GM23248 (cell line): Measurements from ENCODE around the gene IRX1. TPM values are rescaled to one million over a fixed set of nuclear protein-coding genes. Genes with fewer than 3 reads are reported as not detected.

Experiments used
- DNase-seq: peaks from one replicate; pipeline ENCODE4 v3.0.0-alpha.2; 2015
- H2AFZ ChIP-seq: fragments of 200-600 bp; sonication (generic); 2 replicates; pipeline ENCODE4 v1.6.1; 2016; ENCODE audit warnings: antibody characterized with exemption
- H3F3A ChIP-seq: fragments of 200-600 bp; sonication (generic); 2 replicates; pipeline ENCODE4 v1.6.1; 2016; ENCODE audit warnings: mild to moderate bottlenecking, antibody characterized with exemption, mixed run types; ENCODE audit not compliant: insufficient read depth
- H3K27ac ChIP-seq: fragments of 200-600 bp; sonication (generic); 2 replicates; pipeline ENCODE4 v1.5.1; 2016; ENCODE audit warnings: mild to moderate bottlenecking
- H3K27me3 ChIP-seq: fragments of 200-600 bp; sonication (generic); replicated peaks from 2 replicates; pipeline ENCODE4 v1.6.1; 2016; ENCODE audit warnings: mild to moderate bottlenecking; ENCODE audit not compliant: insufficient read depth
- H3K36me3 ChIP-seq: fragments of 200-600 bp; sonication (generic); 2 replicates; pipeline ENCODE4 v1.6.1; 2016; ENCODE audit warnings: low read depth, mild to moderate bottlenecking
- H3K4me1 ChIP-seq: fragments of 200-600 bp; sonication (generic); 2 replicates; pipeline ENCODE4 v1.6.1; 2016; ENCODE audit warnings: mild to moderate bottlenecking; ENCODE audit not compliant: insufficient read depth
- H3K4me2 ChIP-seq: fragments of 200-600 bp; sonication (generic); one replicate; pipeline ENCODE4 v1.6.1; 2016; ENCODE audit warnings: mild to moderate bottlenecking; ENCODE audit not compliant: unreplicated experiment
- H3K4me3 ChIP-seq: fragments of 200-600 bp; sonication (generic); 2 replicates; pipeline ENCODE4 v1.5.1; 2016; ENCODE audit warnings: mild to moderate bottlenecking
- H3K79me2 ChIP-seq: fragments of 200-600 bp; sonication (generic); 2 replicates; pipeline ENCODE4 v1.6.1; 2016; ENCODE audit warnings: mild to moderate bottlenecking; ENCODE audit not compliant: insufficient read depth
- H3K9ac ChIP-seq: fragments of 200-600 bp; sonication (generic); 2 replicates; pipeline ENCODE4 v1.6.1; 2016; ENCODE audit warnings: mild to moderate bottlenecking
- H3K9me2 ChIP-seq: fragments of 200-600 bp; sonication (generic); 2 replicates; pipeline ENCODE4 v1.6.1; 2016; ENCODE audit warnings: mixed run types, mild to moderate bottlenecking, moderate library complexity; ENCODE audit not compliant: insufficient read depth
- H3K9me3 ChIP-seq: fragments of 200-600 bp; sonication (generic); one replicate; pipeline ENCODE4 v1.6.1; 2017; ENCODE audit warnings: low read depth
- H4K20me1 ChIP-seq: fragments of 200-600 bp; sonication (generic); 2 replicates; pipeline ENCODE4 v1.6.0; 2016; ENCODE audit not compliant: insufficient read depth
- EZH2 ChIP-seq: fragments of 200-600 bp; sonication (generic); IDR thresholded peaks from 2 replicates; pipeline ENCODE4 v1.6.1; 2018; ENCODE audit warnings: antibody characterized with exemption, mild to moderate bottlenecking; ENCODE audit not compliant: insufficient read depth, poor library complexity, severe bottlenecking
- EZH2phosphoT487 ChIP-seq: fragments of 200-600 bp; sonication (generic); IDR thresholded peaks from 2 replicates; pipeline ENCODE4 v1.6.1; 2018; ENCODE audit warnings: antibody characterized with exemption, moderate library complexity, mild to moderate bottlenecking, low read depth; ENCODE audit not compliant: insufficient read depth
- WGBS, 2 experiments: methylation state at CpG; one replicate each; pipeline ENCODE4 v1.1.6; 2015 to 2017; ENCODE audit warnings: low lambda C conversion rate in 2 of 2, low coverage in 1 of 2; ENCODE audit errors: missing lambda C conversion rate in 2 of 2; 5-methylcytosine and 5-hydroxymethylcytosine counted together
- in situ Hi-C: fragments of 300-500 bp; cut with MboI; formaldehyde crosslinking; loops from 2 replicates; pipeline ENCODE4 v1.15.0; 2020
- polyA plus RNA-seq: library from polyadenylated mRNA; unstranded; fragments of >200 nt; fragmentation: Nextera tagmentation; extraction: Ambion mirVana; gene quantifications from 2 replicates; pipeline ENCODE4 v1.2.1, GENCODE V29; 2016
- total RNA-seq: library from RNA; depleted of rRNA; stranded (reverse); fragments of >200 nt; shearing (Covaris generic); gene quantifications from 2 replicates; pipeline ENCODE4 v1.2.3, GENCODE V29; 2014

Gene IRX1
- total and polyA plus RNA-seq, 2 experiments from 2014 or later, result 1.3 to 25.9 TPM

GRCh38 chr5:3596857-3597166 lies 1.2 kb downstream of the IRX1 start:
- H4K20me1 ChIP-seq, result no peaks in the 10 kb centered on the region
- TF ChIP-seq EZH2 (no peak), EZH2phosphoT487 (no peak)
- H3K9me2 ChIP-seq, result no peaks in the 10 kb centered on the region
- H3K9me3 ChIP-seq, result no peaks in the 10 kb centered on the region
- peak overlapping the region; percentile 84 for H3K4me3 ChIP-seq
- H3K79me2 ChIP-seq, result peaks cover 57% of the 10 kb centered on the region
- no peak for DNase-seq
- peak overlapping the region; percentile 13 for H2AFZ ChIP-seq
- in situ Hi-C loops, result no loop called here
- peak overlapping the region; percentile 78 for H3K27ac ChIP-seq
- peak overlapping the region; percentile 89 for H3K9ac ChIP-seq
- H3K4me1 ChIP-seq, result no peaks in the 10 kb centered on the region; the same call in 1 of the 2 replicates
- H3F3A ChIP-seq, result 0 out of 2 replicates have a peak, but pooled peaks cover 9% of the 10 kb centered on the region
- peak overlapping the region; percentile 98 for H3K4me2 ChIP-seq
- H3K36me3 ChIP-seq, result no peaks in the 10 kb centered on the region
- 1% methylated on average over 7 of the region's 7 CpGs for WGBS, 2 experiments
- no peaks in the 10 kb centered on the region for H3K27me3 ChIP-seq

GRCh38 chr5:3597167-3598007 lies 1.8 kb downstream of the IRX1 start:
- Histone ChIP-seq H3K4me1 (peaks cover 3% of the 10 kb centered on the region; the same call in 1 of the 2 replicates), H3K4me3 (peak overlapping the region; percentile 84), H3K9ac (peak overlapping the region; percentile 89), H3K79me2 (peaks cover 63% of the 10 kb centered on the region), H3K9me3 (no peaks in the 10 kb centered on the region), H3K27me3 (no peaks in the 10 kb centered on the region), H3K9me2 (no peaks in the 10 kb centered on the region), H3K36me3 (no peaks in the 10 kb centered on the region), H3F3A (0 out of 2 replicates have a peak, but pooled peaks cover 9% of the 10 kb centered on the region), H2AFZ (peak overlapping the region; percentile 13), H4K20me1 (no peaks in the 10 kb centered on the region), H3K27ac (peak overlapping the region; percentile 78), H3K4me2 (peak overlapping the region; percentile 98)
- 1 to 2% methylated on average over 42 of the region's 42 CpGs for WGBS, 2 experiments
- in situ Hi-C loops, result no loop called here
- peak; percentile 70 for DNase-seq
- no peak for TF ChIP-seq EZH2
- 0 out of 2 replicates have a peak, but pooled peaks have one; percentile 34 for TF ChIP-seq EZH2phosphoT487

- H3K9me3 ChIP-seq, result no peaks in the 10 kb centered on the region
- H3K9me2 ChIP-seq, result no peaks in the 10 kb centered on the region
- no peak for TF ChIP-seq EZH2
- 0 out of 2 replicates have a peak, but pooled peaks have one; percentile 51 for TF ChIP-seq EZH2phosphoT487
- H3K27me3 ChIP-seq, result no peaks in the 10 kb centered on the region
- no peaks in the 10 kb centered on the region for H4K20me1 ChIP-seq
- H3K4me3 ChIP-seq, result peak overlapping the region; percentile 84
- in situ Hi-C loops, result no loop called here
- peak overlapping the region; percentile 78 for H3K27ac ChIP-seq
- 0 out of 2 replicates have a peak, but pooled peaks cover 9% of the 10 kb centered on the region for H3F3A ChIP-seq
- H2AFZ ChIP-seq, result peak overlapping the region; percentile 64
- H3K4me2 ChIP-seq, result peak overlapping the region; percentile 98
- DNase-seq, result peak; percentile 61
- H3K36me3 ChIP-seq, result no peaks in the 10 kb centered on the region
- WGBS, 2 experiments, result 1% methylated on average over 8 of the region's 8 CpGs
- H3K79me2 ChIP-seq, result peaks cover 71% of the 10 kb centered on the region
- peaks cover 7% of the 10 kb centered on the region for H3K4me1 ChIP-seq
- peak overlapping the region; percentile 89 for H3K9ac ChIP-seq
Observed at GRCh38 chr5:3598207-3598606, 2.6 kb downstream of the IRX1 start.

- peak overlapping the region; percentile 78 for H3K27ac ChIP-seq
- peak overlapping the region; percentile 84 for H3K4me3 ChIP-seq
- in situ Hi-C loops, result no loop called here
- no peaks in the 10 kb centered on the region for H4K20me1 ChIP-seq
- H3K4me2 ChIP-seq, result peak overlapping the region; percentile 98
- DNase-seq, result peak; percentile 67
- H3F3A ChIP-seq, result peaks cover 9% of the 10 kb centered on the region; the same call in 1 of the 2 replicates
- peak overlapping the region; percentile 89 for H3K9ac ChIP-seq
- no peaks in the 10 kb centered on the region for H3K36me3 ChIP-seq
- H3K9me2 ChIP-seq, result no peaks in the 10 kb centered on the region
- TF ChIP-seq EZH2phosphoT487 (no peak), EZH2 (no peak)
- peak overlapping the region; percentile 64 for H2AFZ ChIP-seq
- H3K9me3 ChIP-seq, result no peaks in the 10 kb centered on the region
- peaks cover 77% of the 10 kb centered on the region for H3K79me2 ChIP-seq
- WGBS, 2 experiments, result 0 to 1% methylated on average over 12 of the region's 12 CpGs
- H3K27me3 ChIP-seq, result no peaks in the 10 kb centered on the region
- peaks cover 13% of the 10 kb centered on the region for H3K4me1 ChIP-seq
Observed at GRCh38 chr5:3598769-3599211, 3.2 kb downstream of the IRX1 start.
